SK-N-SH (cell line): ENCODE measurements around the gene NT5DC3.

ENCODE experiments used
- ELF1 ChIP-seq: IDR thresholded peaks from 2 replicates; pipeline ENCODE4 v1.4.0; 2012
- JUND ChIP-seq: IDR thresholded peaks from 2 replicates; pipeline ENCODE4 v1.4.0; 2012
- NFIC ChIP-seq: IDR thresholded peaks from 2 replicates; pipeline ENCODE4 v1.4.0; 2012; ENCODE audit warnings: borderline replicate concordance
- RAD21 ChIP-seq: IDR thresholded peaks from 2 replicates; pipeline ENCODE4 v1.6.1; 2012; ENCODE audit warnings: mild to moderate bottlenecking, low read length
- SIN3A ChIP-seq: IDR thresholded peaks from 2 replicates; pipeline ENCODE4 v1.6.1; 2012; ENCODE audit warnings: low read depth, mild to moderate bottlenecking, low read length, moderate library complexity, borderline replicate concordance
- TAF1 ChIP-seq: IDR thresholded peaks from 2 replicates; pipeline ENCODE4 v1.6.1; 2012; ENCODE audit warnings: low read depth, mild to moderate bottlenecking, low read length, moderate library complexity, borderline replicate concordance
- TCF12 ChIP-seq: IDR thresholded peaks from 2 replicates; pipeline ENCODE4 v1.4.0; 2012
- YY1 ChIP-seq: IDR thresholded peaks from 2 replicates; pipeline ENCODE4 v1.4.0; 2012; ENCODE audit warnings: low read depth, mild to moderate bottlenecking
- TF ChIP-seq, protein P1 (sequence below): fragments of 200-600 bp; sonication (generic); IDR thresholded peaks from 2 replicates; pipeline ENCODE4 v1.6.1; 2017; ENCODE audit warnings: antibody characterized with exemption, mild to moderate bottlenecking, moderate library complexity
- TF ChIP-seq, protein P2 (sequence below): IDR thresholded peaks from 2 replicates; pipeline ENCODE4 v1.4.0; 2012; ENCODE audit warnings: low read depth, borderline replicate concordance
- TF ChIP-seq, protein P3 (sequence below): IDR thresholded peaks from 2 replicates; pipeline ENCODE4 v1.6.1; 2012; ENCODE audit warnings: mild to moderate bottlenecking, low read depth, low read length, moderate library complexity
- TF ChIP-seq, protein P4 (sequence below): IDR thresholded peaks from 2 replicates; pipeline ENCODE4 v1.4.0; 2012; ENCODE audit warnings: low read depth

DNA sequence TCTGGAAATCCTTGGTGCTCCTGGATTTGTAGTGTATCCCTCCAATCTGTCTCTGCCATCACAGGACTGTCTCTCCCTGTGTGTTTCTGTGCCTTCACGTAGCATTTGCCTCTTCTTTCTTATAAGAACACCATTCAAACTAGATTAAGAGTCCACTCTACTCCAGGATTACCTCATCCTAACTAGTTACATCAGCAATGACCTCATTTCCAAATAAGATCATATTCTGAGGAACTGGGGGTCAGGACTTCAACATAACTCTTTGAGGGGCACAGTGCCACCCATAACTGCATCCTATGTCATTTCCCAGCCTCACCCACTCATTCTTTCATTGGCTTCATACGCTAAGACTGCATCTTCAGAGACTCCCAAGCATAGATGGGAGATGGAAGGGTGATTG is 106.2 kb downstream of the NT5DC3 start:
- TF ChIP-seq, protein P1, sequence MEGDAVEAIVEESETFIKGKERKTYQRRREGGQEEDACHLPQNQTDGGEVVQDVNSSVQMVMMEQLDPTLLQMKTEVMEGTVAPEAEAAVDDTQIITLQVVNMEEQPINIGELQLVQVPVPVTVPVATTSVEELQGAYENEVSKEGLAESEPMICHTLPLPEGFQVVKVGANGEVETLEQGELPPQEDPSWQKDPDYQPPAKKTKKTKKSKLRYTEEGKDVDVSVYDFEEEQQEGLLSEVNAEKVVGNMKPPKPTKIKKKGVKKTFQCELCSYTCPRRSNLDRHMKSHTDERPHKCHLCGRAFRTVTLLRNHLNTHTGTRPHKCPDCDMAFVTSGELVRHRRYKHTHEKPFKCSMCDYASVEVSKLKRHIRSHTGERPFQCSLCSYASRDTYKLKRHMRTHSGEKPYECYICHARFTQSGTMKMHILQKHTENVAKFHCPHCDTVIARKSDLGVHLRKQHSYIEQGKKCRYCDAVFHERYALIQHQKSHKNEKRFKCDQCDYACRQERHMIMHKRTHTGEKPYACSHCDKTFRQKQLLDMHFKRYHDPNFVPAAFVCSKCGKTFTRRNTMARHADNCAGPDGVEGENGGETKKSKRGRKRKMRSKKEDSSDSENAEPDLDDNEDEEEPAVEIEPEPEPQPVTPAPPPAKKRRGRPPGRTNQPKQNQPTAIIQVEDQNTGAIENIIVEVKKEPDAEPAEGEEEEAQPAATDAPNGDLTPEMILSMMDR: no peak
- TF ChIP-seq TAF1 (no peak), ELF1 (no peak), JUND (no peak), YY1 (no peak), SIN3A (no peak), TCF12 (no peak), RAD21 (no peak), NFIC (no peak)
- TF ChIP-seq, protein P2, sequence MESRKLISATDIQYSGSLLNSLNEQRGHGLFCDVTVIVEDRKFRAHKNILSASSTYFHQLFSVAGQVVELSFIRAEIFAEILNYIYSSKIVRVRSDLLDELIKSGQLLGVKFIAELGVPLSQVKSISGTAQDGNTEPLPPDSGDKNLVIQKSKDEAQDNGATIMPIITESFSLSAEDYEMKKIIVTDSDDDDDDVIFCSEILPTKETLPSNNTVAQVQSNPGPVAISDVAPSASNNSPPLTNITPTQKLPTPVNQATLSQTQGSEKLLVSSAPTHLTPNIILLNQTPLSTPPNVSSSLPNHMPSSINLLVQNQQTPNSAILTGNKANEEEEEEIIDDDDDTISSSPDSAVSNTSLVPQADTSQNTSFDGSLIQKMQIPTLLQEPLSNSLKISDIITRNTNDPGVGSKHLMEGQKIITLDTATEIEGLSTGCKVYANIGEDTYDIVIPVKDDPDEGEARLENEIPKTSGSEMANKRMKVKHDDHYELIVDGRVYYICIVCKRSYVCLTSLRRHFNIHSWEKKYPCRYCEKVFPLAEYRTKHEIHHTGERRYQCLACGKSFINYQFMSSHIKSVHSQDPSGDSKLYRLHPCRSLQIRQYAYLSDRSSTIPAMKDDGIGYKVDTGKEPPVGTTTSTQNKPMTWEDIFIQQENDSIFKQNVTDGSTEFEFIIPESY: no peak
- TF ChIP-seq, protein P3, sequence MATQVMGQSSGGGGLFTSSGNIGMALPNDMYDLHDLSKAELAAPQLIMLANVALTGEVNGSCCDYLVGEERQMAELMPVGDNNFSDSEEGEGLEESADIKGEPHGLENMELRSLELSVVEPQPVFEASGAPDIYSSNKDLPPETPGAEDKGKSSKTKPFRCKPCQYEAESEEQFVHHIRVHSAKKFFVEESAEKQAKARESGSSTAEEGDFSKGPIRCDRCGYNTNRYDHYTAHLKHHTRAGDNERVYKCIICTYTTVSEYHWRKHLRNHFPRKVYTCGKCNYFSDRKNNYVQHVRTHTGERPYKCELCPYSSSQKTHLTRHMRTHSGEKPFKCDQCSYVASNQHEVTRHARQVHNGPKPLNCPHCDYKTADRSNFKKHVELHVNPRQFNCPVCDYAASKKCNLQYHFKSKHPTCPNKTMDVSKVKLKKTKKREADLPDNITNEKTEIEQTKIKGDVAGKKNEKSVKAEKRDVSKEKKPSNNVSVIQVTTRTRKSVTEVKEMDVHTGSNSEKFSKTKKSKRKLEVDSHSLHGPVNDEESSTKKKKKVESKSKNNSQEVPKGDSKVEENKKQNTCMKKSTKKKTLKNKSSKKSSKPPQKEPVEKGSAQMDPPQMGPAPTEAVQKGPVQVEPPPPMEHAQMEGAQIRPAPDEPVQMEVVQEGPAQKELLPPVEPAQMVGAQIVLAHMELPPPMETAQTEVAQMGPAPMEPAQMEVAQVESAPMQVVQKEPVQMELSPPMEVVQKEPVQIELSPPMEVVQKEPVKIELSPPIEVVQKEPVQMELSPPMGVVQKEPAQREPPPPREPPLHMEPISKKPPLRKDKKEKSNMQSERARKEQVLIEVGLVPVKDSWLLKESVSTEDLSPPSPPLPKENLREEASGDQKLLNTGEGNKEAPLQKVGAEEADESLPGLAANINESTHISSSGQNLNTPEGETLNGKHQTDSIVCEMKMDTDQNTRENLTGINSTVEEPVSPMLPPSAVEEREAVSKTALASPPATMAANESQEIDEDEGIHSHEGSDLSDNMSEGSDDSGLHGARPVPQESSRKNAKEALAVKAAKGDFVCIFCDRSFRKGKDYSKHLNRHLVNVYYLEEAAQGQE: no peak
- TF ChIP-seq, protein P4, sequence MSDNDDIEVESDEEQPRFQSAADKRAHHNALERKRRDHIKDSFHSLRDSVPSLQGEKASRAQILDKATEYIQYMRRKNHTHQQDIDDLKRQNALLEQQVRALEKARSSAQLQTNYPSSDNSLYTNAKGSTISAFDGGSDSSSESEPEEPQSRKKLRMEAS: no peak
